ENCODE results near the gene OPHN1.

DNA sequence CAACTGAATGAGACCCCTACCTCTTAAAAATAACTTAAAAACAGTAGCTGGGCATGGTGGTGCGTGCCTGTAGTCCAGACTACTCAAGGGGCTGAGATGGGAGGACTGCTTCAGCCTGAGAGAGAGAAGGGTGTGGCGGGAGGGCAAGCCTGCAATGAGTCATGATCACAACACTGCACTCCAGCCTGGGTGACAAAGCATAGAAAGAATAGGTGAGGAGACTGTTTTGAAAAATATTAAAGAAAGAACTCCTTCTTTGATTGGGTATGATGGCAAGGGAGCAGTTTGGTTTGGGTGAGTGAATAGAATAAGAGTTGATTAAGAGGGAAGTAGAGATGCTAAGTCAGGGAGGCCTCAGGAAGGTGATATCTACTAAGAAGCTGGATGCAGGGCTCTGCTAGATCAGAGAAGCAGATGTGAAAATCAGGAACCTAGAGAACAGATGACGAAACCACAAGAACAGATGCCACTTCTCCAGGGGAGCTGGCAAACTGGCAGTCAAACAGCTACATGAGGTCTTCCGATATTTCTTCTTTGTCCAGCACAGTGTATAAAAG lies 318.6 kb downstream of the OPHN1 start:
- TF ChIP-seq CTCF (IDR thresholded peaks at IDR 0.05; ENCODE audit: insufficient read depth, low read depth, low read length) (no peak), EZH2 (IDR thresholded peaks at IDR 0.05; ENCODE audit: insufficient read depth, low read length) (no peak)
